ENCODE data around the gene UCHL1.
"Not testable (repeated sequence)": the region's sequence is repeated elsewhere in the genome, so short reads cannot be mapped to it uniquely, and the experiment has no call there.

The UCHL1 gene

GRCh38 chr4:41294445-41295062, 37.8 kb downstream of the UCHL1 start:
- no peak for DNase-seq (ENCODE audit: low spot score)

GRCh38 chr4:41296995-41297394, 40.3 kb downstream of the UCHL1 start:
- DNase-seq (ENCODE audit: low spot score): no peak

GRCh38 chr4:41297832-41298231, 41.1 kb downstream of the UCHL1 start:
- DNase-seq (ENCODE audit: low spot score): no peak

- DNase-seq (ENCODE audit: low spot score): no peak
Measured at GRCh38 chr4:41299486-41299885, 42.8 kb downstream of the UCHL1 start.

GRCh38 chr4:41301137-41301536, 44.4 kb downstream of the UCHL1 start:
- DNase-seq (ENCODE audit: low spot score): no peak

- DNase-seq (ENCODE audit: low spot score): no peak
Measured at GRCh38 chr4:41303372-41304118, 46.8 kb downstream of the UCHL1 start.

GRCh38 chr4:41304221-41304620, 47.5 kb downstream of the UCHL1 start:
- no peak for DNase-seq (ENCODE audit: low spot score)

GRCh38 chr4:41305476-41305875, 48.7 kb downstream of the UCHL1 start:
- DNase-seq (ENCODE audit: low spot score): no peak

GRCh38 chr4:41307638-41308037, 50.9 kb downstream of the UCHL1 start:
- no peak for DNase-seq (ENCODE audit: low spot score)

GRCh38 chr4:41308398-41308797, 51.7 kb downstream of the UCHL1 start:
- no peak for DNase-seq (ENCODE audit: low spot score)

- DNase-seq (ENCODE audit: low spot score): not testable (repeated sequence)
Measured at GRCh38 chr4:41315426-41315825, 58.7 kb downstream of the UCHL1 start.

- no peak for DNase-seq (ENCODE audit: low spot score)
Measured at GRCh38 chr4:41315862-41316261, 59.1 kb downstream of the UCHL1 start.

Measured in CD4-positive, alpha-beta T cell treated with Interleukin-15 for 4 hours (primary cell).